ENCODE measurements around the gene TCF7L2.

TCF7L2 gene

DNA sequence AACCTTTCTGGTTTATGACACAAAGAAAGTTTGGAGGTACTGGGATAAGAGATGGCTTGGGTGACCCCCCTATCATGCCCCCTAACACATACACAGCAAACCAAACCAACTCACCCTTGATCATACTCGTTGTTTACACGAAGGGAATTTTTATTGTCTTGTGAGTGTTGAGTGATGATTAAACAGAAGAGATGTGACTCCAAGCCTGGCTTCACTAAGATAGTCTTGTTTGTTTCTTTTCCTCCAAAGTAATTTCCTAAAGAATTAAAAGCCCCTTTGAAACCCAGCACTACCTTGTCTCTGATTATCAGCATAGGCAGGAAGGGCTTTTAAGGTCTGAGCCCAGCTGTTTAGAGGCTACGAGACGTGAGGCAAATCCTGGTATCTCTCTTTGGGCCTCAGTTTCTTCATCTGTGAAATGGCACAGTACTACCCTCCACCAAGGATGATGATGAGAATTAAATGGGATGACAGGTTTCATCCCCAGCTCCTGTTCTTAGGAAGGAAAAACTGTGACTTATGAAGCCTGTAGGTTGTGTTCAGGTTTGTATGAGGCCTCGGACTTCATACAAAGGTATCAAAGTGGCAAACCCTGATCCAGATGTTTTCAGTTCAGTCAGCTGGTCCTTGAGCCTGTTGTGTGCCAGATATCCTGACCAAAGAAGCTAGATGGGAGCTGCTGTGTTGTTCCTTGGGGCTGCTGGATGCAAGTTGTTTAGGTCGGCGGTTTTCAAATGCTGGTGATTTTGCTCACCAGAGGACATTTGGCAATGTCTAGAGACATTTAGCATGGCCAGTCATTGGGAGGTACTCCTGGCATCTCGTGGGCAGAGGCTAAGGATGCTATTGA lies 51.8 kb downstream of the TCF7L2 start:
- no peak for DNase-seq

DNA sequence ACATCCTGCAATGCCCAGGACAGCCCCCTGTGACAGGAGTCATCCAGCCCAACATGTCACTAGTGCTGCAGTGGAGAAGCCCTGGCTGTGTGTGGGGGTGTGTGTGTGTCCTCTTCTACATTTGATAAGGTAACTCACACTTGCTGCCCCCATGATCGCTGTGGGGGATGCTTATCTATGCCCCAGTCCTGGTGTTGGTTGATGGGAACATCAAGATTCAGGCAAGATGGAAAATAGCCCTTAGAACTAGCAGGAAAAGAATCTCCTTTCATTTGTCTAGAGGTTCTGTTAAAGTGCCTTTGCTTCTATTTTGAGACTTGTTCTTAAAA lies 52.4 kb downstream of the TCF7L2 start:
- no peak for DNase-seq

DNA sequence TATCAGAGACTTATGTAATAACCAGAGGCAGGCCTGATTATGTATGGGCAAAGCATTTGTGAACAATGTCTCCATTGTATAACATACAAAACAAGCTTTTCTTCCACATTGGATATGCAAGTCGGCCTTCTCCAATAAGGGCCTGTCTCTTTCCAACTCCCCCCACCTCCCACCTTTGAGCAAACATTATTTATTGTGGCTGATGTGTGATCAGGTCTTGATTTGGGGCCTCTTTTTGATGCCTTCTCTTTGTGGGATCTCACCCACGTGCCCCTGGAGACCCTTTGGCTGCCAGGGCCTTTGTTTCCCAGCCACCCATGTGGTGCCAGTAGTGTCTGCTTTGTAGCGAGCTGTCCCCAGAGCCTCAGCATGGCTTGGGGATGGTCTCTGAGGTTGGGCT lies 53.0 kb downstream of the TCF7L2 start:
- no peak for DNase-seq

DNA sequence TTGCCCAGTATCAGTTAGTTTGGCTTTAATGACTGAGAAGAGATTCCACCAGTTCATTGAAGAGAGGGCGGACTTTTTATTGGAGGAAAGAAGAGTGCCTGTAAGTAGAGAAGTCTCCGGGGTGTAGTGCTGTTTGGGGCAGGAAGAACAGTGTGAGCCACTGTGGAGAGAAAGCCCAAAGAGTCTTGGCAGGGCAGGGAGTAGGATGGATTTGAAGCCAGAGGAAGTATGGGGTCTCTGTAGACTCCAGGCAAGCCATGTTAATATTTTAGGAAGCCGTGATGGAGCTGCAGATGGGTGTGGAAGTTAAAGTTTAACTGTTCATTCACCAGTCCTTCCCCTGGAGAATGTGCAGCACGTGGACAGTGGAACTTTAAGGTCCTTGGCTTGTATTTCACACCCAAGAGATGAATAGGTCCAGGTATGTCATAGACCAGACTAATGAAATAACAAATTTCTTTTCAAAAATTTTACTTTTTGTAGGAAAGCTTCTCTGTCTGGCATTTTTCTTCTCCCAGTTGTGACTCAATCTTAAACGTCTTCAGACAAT lies 54.1 kb downstream of the TCF7L2 start:
- DNase-seq, result no peak

DNA sequence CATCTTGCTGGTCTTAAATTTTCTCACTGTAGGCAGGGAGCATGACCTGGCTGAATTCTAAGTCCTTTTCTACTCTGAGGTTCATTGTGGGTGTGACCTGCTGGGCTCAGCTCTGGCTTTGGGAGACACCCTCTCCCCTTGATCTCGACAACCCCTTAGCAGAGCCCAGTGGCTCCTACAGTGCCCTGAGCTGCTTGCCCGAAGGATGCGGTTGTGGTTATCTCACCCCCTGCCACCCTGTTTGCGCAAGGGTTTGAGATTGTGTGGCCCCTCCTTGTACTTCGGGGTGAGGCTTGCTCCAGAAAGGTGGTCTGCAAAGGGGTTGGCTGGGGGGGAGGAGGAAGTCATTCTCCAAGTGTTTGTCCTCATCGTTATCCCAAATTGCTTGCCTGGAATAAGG lies 55.3 kb downstream of the TCF7L2 start:
- no peak for DNase-seq

DNA sequence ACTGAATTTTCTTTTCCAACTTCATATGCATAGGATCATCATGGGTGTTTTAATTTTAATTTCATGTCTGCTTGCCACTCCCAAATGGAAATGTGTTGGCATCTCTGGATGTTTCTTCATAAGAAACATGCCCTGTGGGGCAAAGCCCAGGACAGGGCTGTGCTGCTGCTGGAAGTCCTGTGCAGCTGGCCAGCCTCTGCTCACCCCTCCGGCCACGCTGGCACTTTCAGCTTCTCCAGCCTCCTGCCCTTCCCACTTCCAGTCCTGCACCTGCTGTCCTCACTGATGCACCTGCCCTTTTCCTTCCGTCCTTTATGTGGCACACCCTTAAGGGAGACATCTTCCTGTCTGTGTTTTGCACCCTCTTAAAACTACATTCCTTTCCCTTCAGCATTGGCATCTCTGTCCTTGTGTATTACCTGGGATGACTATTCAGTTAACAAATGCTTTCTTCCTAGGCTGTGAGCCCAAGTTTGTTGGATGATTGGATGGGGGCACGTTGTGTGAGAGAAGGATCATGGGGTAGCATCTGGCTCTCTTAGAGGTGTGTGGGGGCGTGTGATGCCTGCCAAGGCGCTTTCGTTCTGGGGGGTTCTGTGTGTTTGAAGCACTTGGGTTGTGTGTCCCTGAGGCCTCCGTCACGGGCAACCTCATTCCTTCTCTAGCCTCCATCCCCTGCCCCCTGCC lies 56.8 kb downstream of the TCF7L2 start:
- DNase-seq, result peak in 1 of 6 experiments; percentile 26

DNA sequence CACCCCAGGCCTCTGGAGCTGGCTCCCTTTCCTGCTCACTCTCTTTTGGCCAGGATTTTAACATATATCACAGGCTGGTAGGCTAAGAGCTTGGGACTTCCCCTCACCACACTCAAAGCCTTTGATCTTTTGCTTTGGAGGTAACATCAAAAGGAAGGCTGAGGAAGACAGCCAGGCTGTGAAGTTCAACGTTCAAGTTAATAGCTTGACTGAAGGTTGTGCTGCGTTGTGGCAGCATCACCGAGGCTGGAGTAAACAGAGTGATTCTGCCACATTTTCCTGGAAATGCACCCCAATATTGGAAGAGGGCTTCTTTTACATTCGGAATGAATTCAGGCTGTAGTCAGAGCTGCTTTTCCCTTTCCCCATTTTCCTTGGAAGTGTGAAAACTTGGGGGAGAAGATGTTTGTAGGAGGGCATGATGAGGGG lies 57.3 kb downstream of the TCF7L2 start:
- DNase-seq, result peak in 5 of 6 experiments; percentile 19 to 74 (median 68)

DNA sequence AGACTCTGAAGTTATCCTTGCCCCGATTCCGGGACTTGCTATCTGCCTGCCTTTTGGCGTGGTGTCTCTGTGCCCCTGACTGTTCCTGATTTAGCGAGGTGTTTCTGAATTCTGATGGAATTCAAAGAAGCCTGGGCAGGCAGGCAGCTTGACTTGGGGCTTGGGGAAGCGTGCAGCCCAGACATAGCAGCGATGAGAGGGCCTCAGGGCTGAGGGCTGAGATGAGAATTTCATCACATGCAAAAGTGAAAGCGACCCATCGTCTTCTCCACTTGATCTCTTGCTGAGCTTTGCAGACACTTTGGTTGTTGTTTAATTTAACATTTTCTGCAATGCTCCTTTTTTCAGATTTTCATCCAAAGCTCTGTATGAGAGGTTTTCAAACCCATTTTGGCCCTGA lies 57.8 kb downstream of the TCF7L2 start:
- DNase-seq, result peak in 1 of 6 experiments; percentile 41

DNA sequence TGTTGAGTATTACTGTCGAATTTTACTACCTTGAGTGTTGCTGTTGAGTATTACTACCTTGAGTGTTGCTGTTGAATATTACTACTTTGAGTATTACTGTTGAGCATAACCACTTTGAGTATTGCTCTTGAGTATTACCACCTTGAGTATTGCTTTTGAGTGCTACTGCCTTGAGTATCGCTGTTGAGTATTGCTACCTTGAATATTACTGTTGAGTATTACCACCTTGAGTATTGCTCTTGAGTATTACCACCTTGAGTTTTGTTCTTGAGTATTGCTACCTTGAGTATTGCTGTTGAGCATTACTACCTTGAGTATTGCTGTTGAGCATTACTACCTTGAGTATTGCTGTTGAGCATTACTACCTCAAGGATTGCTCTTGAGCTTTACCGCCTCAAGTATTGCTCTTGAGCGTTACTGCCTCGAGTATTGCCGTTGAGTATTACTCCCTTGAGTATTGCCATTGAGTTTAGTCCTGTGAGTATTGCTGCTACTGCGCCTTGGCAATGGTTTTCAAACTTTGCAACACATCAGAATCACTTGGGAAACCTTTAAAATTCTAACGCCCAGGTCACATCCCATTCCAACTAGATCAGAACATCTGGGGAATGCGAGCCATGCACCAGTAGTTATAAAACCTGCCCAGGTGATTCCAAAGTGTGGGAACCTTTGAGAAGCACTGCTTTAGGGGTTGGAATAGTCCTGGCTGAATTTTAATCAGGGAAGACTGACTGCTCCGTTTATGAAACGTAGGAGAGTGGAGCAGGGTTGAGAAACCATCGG lies 61.7 kb downstream of the TCF7L2 start:
- DNase-seq, result no peak

DNA sequence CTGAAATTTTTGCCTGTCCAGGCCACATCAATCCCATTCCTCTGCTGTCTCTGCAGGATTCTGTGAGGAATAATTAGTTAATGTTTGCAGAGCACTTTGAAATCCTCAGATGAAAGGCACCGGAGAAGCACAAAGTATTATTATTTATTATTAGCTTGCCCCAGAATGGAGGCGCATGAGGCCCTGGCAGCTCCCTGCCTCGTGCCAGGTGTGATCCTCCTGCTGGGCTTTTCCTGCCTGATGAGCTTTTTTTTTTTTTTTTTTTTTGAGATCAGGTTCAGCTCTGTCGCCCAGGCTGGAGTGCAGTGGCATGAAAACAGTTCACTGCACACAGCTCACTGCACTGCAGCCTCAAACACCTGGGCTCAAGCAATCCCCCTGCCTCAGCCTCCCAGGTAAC lies 65.2 kb downstream of the TCF7L2 start:
- no peak for DNase-seq

DNA sequence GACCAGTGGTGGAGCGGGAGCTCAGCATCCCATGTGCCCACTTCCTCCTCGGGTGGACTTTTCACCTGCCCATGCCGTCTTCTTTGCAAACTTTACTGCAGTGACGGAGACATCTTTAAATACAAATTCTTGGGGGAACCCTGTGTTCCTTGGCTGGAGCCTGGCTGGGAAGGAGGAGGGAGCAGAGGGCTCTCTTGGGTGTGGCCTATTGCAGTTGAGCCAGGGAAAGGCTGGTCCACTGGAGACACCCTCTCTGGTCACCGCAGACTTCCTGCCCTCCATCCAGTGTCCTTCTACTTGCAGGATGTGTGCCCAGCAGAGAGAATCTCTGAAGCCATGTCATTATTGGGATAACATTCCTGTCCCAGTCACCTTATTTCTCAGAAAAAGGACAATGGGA lies 67.3 kb downstream of the TCF7L2 start:
- DNase-seq, result no peak

DNA sequence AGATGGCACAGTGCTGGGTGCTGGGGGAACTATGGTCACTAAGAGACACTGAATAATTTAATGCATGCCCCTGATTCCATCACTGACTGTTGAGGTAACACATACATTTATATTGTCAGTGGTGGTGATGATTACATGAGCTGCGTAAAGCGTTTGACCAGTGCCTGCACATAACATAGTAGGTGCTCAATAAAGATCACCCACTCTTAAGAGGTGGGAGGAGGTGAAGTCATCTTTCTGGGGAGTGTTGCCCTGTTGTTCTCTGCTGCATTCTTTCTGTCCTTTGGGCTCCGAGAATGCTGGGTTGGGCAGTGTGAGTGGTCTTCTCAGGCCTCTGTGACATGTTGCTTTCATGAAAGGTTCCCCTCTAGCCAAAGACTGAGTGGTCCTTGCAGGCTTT lies 68.0 kb downstream of the TCF7L2 start:
- DNase-seq, result no peak

DNA sequence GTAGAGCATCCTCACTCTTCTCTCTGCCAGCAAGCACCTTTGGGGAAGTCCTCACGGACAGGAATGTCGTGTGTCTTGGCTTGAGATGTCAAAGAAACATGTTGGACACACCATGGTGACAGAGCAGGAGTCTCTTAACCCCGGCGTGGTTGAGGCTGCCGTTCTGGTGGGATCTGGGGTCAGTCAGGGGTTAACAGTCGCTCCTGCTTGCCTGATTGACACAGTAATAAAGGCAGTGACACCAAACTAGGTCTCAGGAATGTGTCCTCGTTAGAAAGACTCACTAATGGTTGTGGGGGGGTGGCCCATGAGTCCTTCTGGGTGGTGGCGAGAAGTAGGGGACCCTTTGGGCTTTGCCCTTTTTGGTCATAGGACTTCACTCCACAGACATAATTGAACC lies 69.0 kb downstream of the TCF7L2 start:
- DNase-seq, result no peak

DNA sequence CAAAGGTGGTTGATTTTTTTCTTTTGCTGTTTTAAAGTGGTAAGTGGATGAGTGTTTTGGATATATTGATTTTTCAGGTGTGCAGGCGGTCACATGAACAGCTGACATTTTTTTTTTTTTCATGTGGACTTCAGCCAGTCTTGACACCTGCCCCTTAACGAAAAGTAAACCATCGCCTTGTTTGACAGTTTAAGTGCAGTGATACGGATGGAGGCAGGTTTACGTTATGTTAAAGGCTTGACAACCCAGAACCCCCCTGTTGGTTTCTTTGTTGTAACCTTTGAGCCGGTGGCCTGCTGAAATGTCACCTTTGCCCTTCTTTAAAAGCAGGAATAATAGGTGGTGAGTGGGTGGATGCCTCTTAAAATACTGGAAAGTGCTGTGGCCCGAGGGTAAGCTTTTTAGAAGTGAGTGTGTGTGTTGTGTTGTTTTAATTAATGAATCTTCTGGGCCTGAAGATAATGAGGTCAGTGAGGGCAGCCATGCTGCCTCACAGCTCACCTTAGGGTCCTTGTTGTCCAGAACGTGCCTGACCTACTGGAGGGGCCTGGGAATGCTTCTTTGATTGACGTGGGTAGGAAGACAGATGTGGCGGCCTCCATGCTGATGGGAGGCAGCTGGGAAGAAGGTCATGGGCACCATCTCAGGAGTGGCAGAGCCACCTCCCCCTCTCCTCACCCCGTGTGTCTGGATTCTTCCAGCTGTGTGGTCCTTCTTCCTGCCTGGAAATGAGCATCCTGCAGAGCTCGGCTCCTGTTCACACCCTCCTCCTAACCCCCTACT lies 69.8 kb downstream of the TCF7L2 start:
- no peak for DNase-seq

DNA sequence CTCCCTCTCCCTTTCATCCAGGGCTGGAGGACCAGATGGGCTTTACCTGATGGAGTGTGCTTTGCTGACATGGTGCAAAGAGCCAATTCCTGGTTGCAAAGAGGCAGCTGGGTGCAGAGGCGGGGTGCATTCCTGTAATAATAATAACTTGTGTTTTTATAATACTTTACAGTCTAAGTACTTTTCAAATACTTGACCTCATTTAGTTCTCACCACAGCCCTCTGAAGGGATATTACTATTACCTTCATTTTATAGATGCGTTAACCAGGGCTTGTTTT lies 70.4 kb downstream of the TCF7L2 start:
- DNase-seq, result no peak

DNA sequence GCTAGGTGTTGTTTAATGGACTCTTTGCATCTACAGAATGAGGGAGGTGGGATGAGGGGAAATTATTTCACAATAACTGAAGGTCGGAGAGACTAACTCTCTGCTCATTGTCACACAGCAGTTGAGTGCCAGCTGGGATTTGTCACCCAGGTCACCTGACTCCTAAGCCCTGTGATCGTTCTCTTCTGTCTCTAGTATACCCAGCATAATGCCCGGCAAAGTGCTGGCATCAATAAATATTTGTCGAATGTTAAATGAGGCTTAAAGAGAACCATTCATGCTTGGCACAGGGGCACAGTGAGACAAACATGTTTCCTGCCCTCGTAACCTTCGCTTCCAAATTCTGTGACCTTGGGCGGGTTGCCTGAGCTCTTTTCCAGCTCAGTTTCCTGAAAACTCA lies 70.8 kb downstream of the TCF7L2 start:
- DNase-seq, result no peak

DNA sequence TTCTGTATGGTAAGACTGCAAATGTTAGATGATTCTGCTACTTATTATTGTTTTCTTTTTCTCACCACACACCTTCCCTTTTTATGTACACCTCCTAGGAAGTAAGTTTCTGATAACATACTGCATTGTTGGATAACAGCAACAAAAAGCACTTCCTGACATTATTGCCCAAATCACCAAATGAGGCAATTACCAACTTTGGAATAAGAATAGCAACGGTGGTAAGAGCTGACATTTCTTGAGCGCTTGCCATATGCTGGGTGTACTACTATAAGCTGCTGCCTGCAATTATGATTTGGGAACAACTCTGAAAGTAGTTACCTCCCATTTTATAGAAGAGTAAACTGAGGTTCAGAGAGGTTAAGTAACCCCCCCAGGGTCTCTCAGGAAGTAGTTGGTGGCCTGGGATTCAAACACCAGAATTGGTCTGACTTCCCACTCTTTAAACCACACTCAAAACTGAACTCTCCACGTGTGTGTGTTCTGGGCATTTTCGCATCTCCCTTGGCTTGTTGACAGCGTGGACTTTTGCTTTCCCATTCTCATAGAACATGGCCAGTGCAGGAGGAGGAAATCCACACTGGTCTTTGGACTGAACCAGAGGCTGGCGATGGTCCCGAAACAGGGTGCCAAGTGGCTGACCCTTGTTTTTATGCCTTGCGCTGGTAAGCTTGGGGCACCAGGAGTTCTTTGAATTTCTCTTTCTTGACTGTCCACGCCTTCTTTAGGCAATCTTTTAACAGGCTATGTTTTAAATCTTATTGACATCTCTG lies 71.4 kb downstream of the TCF7L2 start:
- DNase-seq, result no peak

DNA sequence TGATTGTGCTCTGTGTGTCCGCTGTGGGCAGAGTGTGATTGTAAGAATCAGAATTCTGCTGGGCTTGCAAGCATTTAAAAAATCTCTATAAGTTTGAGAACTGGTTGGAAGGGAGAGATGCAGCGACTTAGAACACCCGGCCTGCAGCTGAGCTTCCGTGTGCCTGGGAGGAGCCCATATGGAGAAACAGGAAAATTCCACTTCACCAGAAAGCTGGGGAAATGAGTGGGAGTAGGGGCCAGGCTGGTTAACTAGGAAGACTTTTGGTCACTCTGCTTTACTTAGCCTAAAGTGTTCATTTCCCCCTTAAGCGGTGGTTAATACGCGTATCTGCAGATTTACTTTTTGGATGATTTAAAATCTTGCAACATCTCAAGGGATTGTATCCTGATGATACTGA lies 72.2 kb downstream of the TCF7L2 start:
- no peak for DNase-seq

DNA sequence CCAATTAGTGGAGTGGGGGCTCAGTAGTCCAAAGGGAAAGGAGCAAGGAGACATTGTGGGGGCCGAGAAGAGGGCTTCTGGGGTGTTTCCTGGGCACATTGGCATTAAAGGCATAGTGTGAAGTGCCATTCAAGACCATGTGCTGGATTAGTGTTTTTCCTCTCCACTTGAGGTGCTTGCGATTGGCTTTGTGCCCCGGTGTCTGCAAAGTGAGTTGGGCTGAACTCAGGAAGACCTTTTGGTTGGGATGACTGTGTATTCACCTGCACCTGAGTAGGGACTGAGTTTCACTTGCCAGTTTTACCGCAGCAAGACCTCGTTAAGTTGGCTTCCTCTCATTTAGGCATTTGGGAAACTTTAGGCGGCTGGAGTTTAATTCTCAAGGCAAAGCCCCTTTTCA lies 73.0 kb downstream of the TCF7L2 start:
- no peak for DNase-seq

DNA sequence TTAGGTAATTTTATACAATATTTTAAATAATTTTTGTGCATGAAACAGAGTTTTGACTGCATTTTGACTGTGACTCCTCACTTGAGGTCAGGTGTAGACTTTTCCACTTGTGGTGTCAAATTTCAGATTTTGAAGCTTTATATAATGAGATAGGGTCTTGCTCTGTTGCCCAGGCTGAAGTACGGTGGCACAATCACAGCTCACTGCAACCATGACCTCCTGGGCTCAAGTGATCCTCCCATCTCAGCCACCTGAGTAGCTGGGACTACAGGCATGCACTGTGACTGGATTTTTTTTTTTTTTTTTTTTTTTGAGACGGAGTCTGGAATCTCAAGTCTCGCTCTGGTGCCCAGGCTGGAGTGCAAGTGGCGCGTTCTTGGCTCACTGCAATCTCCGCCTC lies 74.9 kb downstream of the TCF7L2 start:
- DNase-seq, result no peak

DNA sequence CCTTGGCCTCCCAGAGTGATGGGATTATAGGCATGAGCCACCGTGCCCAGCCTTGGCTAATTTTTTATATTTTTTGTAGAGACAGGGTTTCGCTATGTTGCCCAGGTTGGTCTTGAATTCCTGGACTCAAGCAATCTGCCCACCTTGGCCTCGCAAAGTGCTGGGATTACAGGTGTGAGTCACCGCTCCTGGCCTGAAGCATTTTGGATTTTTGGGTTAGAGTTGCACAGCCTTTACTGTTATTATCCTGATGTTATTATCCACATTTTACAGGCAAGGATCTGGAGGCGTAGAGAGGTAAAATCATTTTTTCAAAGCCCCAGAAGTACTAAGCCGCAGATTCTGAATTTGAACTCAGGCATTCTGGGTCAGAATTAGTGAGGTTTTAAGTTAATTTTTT lies 75.4 kb downstream of the TCF7L2 start:
- no peak for DNase-seq

DNA sequence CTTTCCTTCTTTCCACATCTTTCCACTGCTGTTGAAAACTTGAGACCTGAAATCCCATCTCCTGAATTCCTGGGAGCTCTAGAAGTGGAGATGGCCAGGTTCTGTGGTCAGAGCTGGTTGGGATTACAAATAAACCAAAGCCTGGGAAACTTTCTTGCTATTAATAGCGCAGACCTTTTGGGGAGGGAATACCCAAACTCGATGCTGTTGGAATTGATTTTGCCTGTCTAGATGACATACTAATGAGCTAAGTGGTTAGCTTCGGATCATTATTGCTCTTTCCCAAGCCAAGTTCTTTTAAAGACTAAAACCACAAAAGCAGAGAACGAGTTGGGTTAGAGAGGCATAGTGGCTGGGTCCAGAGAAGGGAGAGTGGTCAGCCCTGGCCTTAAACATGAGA lies 76.6 kb downstream of the TCF7L2 start:
- no peak for DNase-seq
